NCI-H345 (cell line): Measurements from ENCODE around the gene KRTAP6-2.

ENCODE experiments used
- DNase-seq: peaks from one replicate; lab custom pipeline; 2025; lab: John Stamatoyannopoulos, UW

Gene KRTAP6-2

GRCh38 chr21:30598802-30599201, at the start of gene KRTAP6-2:
Gene KRTAP6-2 (minus strand): TSS chr21:30598902. CDS start chr21:30598874, 28 bp downstream.
- no peak for DNase-seq

- no peak for DNase-seq
Observed at GRCh38 chr21:30646904-30647414, 48.3 kb upstream of the KRTAP6-2 start.

- no peak for DNase-seq
Observed at GRCh38 chr21:30642564-30642963, 43.9 kb upstream of the KRTAP6-2 start, which contains the start of gene KRTAP20-3. Gene KRTAP20-3 (plus strand): TSS chr21:30642864.

- DNase-seq: no peak
Observed at GRCh38 chr21:30638686-30639085, 40.0 kb upstream of the KRTAP6-2 start.

- DNase-seq: no peak
Observed at GRCh38 chr21:30634906-30635305, 36.2 kb upstream of the KRTAP6-2 start, which contains the start of gene KRTAP20-2. Gene KRTAP20-2 (plus strand): TSS chr21:30635206. CDS start chr21:30635264, 58 bp downstream.

GRCh38 chr21:30629200-30629599, 30.5 kb upstream of the KRTAP6-2 start:
- DNase-seq: no peak

- DNase-seq: no peak
Observed at GRCh38 chr21:30628109-30628508, 29.4 kb upstream of the KRTAP6-2 start.

- DNase-seq: no peak
Observed at GRCh38 chr21:30625449-30626165, 26.9 kb upstream of the KRTAP6-2 start.

GRCh38 chr21:30623362-30623761, 24.7 kb upstream of the KRTAP6-2 start:
- DNase-seq: no peak

- no peak for DNase-seq
Observed at GRCh38 chr21:30620522-30620921, 21.8 kb upstream of the KRTAP6-2 start, which contains the start of gene KRTAP20-4. Gene KRTAP20-4 (plus strand): TSS chr21:30620627.

- DNase-seq: no peak
Observed at GRCh38 chr21:30620080-30620479, 21.4 kb upstream of the KRTAP6-2 start.

- DNase-seq: no peak
Observed at GRCh38 chr21:30616125-30616524, 17.4 kb upstream of the KRTAP6-2 start, which contains the start of gene KRTAP20-1. Gene KRTAP20-1 (plus strand): TSS chr21:30616425. CDS start chr21:30616455, 30 bp downstream.

GRCh38 chr21:30615199-30615598, 16.5 kb upstream of the KRTAP6-2 start:
- DNase-seq: no peak

GRCh38 chr21:30613836-30614235, 15.1 kb upstream of the KRTAP6-2 start, which contains the start of gene KRTAP6-1:
Gene KRTAP6-1 (minus strand): TSS chr21:30613930. CDS start chr21:30613904, 26 bp downstream.
- no peak for DNase-seq

- no peak for DNase-seq
Observed at GRCh38 chr21:30612132-30612531, 13.4 kb upstream of the KRTAP6-2 start.

- DNase-seq: no peak
Observed at GRCh38 chr21:30605968-30606367, 7.3 kb upstream of the KRTAP6-2 start.

GRCh38 chr21:30600787-30601186, 2.1 kb upstream of the KRTAP6-2 start, which contains the start of gene KRTAP22-1:
Gene KRTAP22-1 (plus strand): TSS chr21:30601087.
- DNase-seq: no peak

- DNase-seq: no peak
Observed at GRCh38 chr21:30592140-30592539, 6.6 kb downstream of the KRTAP6-2 start, which contains the start of gene KRTAP6-3. Gene KRTAP6-3 (plus strand): TSS chr21:30592440. CDS start chr21:30592446, 6 bp downstream.

- DNase-seq: no peak
Observed at GRCh38 chr21:30590297-30590696, 8.4 kb downstream of the KRTAP6-2 start, which contains the start of gene KRTAP22-2. Gene KRTAP22-2 (minus strand): TSS chr21:30590397.

- DNase-seq: no peak
Observed at GRCh38 chr21:30582870-30583269, 15.8 kb downstream of the KRTAP6-2 start.

GRCh38 chr21:30580132-30580531, 18.6 kb downstream of the KRTAP6-2 start:
- DNase-seq: no peak

- DNase-seq: no peak
Observed at GRCh38 chr21:30579346-30579745, 19.4 kb downstream of the KRTAP6-2 start.

- no peak for DNase-seq
Observed at GRCh38 chr21:30577766-30578165, 20.9 kb downstream of the KRTAP6-2 start.
